OCI-LY1 (cell line): ENCODE results near the gene UBE2G2.

ENCODE experiments used
- EZH2 ChIP-seq: fragments of 200-600 bp; sonication (generic), shearing (Covaris generic); IDR thresholded peaks from 2 replicates; pipeline ENCODE4 v1.8.0; 2017; ENCODE audit warnings: borderline replicate concordance, mixed run types, mild to moderate bottlenecking, antibody characterized with exemption, low read length, moderate library complexity, mixed read lengths
- TF ChIP-seq, protein P1 (sequence below): fragments of 200-600 bp; sonication (generic), shearing (Covaris generic); IDR thresholded peaks from 2 replicates; pipeline ENCODE4 v1.5.1; 2017; ENCODE audit warnings: mild to moderate bottlenecking, antibody characterized with exemption, low read length, moderate library complexity, mixed read lengths

DNA sequence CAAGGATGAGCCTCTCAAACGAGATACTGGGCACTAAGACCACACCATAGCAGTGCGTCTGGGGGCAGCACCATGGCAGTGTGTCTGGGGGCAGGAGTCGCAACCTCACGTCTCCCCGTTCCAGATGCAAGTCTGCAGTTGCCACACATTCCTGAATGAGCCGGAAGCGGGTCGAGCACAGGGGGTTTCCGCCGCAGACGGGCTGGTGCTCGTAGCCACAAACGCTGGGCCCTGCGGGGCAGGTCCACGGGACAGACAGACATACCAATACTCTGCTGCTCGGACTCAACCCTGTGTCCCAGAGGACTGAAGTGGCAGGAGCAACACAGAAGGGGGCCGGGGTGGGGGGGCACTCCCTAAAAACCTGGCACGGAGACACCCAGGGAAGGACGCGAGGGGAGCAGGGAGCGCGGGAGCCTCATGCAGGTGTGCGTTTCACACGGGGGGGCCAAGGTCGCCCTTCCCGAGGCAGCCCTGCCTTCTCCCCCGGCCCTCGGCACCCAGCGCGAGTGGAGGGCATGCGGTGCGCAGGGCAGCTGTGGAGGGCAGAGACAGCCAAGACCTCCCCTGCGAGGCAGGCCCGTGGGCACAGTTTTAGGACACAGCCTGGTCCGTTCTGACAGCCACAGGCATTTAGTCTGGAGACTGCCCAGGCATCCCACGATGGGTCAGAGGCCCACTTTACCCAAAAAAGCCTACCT lies 47.4 kb upstream of the UBE2G2 start:
- TF ChIP-seq, protein P1, sequence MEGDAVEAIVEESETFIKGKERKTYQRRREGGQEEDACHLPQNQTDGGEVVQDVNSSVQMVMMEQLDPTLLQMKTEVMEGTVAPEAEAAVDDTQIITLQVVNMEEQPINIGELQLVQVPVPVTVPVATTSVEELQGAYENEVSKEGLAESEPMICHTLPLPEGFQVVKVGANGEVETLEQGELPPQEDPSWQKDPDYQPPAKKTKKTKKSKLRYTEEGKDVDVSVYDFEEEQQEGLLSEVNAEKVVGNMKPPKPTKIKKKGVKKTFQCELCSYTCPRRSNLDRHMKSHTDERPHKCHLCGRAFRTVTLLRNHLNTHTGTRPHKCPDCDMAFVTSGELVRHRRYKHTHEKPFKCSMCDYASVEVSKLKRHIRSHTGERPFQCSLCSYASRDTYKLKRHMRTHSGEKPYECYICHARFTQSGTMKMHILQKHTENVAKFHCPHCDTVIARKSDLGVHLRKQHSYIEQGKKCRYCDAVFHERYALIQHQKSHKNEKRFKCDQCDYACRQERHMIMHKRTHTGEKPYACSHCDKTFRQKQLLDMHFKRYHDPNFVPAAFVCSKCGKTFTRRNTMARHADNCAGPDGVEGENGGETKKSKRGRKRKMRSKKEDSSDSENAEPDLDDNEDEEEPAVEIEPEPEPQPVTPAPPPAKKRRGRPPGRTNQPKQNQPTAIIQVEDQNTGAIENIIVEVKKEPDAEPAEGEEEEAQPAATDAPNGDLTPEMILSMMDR, result no peak
- no peak for TF ChIP-seq EZH2
